Measurements from ENCODE around the gene DLGAP1. TPM values are rescaled to one million over a fixed set of nuclear protein-coding genes. Genes with fewer than 3 reads are reported as not detected.

The DLGAP1 gene
- total RNA-seq, 1 experiment from 2014 or later: 23.0 TPM

DNA sequence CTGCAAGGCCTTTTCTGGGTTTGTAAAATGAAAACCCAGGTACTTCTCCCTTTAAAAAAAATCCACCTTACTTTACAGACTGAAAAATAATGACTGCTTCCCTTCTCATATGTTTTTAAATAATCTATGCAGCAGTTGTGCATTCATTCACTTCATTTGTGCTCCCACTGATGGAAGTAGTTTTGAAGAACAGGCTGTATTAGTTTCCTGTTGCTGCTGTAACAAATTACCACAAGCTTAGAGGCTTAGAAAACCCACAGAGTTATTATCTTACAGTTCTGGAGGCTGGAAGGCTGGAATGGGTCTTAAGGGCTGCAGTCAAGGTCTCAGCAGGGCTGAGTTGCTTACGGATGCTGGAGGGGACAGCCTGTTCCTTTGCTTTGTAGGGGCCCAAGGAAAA is 670.2 kb downstream of the DLGAP1 start:
- POLR2A ChIA-PET: no interaction called here
- peaks cover 9% of the 10 kb centered on the region for H3K36me3 Mint-ChIP-seq
- TF ChIP-seq, protein P1, sequence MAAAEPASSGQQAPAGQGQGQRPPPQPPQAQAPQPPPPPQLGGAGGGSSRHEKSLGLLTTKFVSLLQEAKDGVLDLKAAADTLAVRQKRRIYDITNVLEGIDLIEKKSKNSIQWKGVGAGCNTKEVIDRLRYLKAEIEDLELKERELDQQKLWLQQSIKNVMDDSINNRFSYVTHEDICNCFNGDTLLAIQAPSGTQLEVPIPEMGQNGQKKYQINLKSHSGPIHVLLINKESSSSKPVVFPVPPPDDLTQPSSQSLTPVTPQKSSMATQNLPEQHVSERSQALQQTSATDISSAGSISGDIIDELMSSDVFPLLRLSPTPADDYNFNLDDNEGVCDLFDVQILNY (CRISPR knock-in tag; IDR thresholded peaks at IDR 0.05): no peak
- TF ChIP-seq, protein P2, sequence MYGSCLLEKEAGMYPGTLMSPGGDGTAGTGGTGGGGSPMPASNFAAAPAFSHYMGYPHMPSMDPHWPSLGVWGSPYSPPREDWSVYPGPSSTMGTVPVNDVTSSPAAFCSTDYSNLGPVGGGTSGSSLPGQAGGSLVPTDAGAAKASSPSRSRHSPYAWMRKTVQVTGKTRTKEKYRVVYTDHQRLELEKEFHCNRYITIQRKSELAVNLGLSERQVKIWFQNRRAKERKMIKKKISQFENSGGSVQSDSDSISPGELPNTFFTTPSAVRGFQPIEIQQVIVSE (CRISPR knock-in tag; IDR thresholded peaks at IDR 0.05; ENCODE audit: borderline replicate concordance): no peak
- TF ChIP-seq SOX15 (CRISPR knock-in tag; IDR thresholded peaks at IDR 0.05) (no peak), GTF2I (CRISPR knock-in tag; conservative IDR thresholded peaks at IDR 0.05) (no peak), ELF4 (CRISPR knock-in tag; IDR thresholded peaks at IDR 0.05; ENCODE audit: low read depth) (no peak), SMAD4 (CRISPR knock-in tag; IDR thresholded peaks at IDR 0.05) (no peak), ZNF317 (CRISPR knock-in tag; IDR thresholded peaks at IDR 0.05; ENCODE audit: borderline replicate concordance, low read depth) (no peak), FOXK1 (CRISPR knock-in tag; IDR thresholded peaks at IDR 0.05) (no peak), JUN (CRISPR knock-in tag; IDR thresholded peaks at IDR 0.05) (no peak), ZBTB21 (CRISPR knock-in tag; IDR thresholded peaks at IDR 0.05; ENCODE audit: borderline replicate concordance) (no peak)
- TF ChIP-seq, protein P3, sequence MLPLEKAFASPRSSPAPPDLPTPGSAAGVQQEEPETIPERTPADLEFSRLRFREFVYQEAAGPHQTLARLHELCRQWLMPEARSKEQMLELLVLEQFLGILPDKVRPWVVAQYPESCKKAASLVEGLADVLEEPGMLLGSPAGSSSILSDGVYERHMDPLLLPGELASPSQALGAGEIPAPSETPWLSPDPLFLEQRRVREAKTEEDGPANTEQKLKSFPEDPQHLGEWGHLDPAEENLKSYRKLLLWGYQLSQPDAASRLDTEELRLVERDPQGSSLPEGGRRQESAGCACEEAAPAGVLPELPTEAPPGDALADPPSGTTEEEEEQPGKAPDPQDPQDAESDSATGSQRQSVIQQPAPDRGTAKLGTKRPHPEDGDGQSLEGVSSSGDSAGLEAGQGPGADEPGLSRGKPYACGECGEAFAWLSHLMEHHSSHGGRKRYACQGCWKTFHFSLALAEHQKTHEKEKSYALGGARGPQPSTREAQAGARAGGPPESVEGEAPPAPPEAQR (CRISPR knock-in tag; IDR thresholded peaks at IDR 0.05): no peak
- TF ChIP-seq, protein P4, sequence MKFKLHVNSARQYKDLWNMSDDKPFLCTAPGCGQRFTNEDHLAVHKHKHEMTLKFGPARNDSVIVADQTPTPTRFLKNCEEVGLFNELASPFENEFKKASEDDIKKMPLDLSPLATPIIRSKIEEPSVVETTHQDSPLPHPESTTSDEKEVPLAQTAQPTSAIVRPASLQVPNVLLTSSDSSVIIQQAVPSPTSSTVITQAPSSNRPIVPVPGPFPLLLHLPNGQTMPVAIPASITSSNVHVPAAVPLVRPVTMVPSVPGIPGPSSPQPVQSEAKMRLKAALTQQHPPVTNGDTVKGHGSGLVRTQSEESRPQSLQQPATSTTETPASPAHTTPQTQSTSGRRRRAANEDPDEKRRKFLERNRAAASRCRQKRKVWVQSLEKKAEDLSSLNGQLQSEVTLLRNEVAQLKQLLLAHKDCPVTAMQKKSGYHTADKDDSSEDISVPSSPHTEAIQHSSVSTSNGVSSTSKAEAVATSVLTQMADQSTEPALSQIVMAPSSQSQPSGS (CRISPR knock-in tag; IDR thresholded peaks at IDR 0.05; ENCODE audit: borderline replicate concordance, low read depth): no peak
- TF ChIP-seq, protein P5, sequence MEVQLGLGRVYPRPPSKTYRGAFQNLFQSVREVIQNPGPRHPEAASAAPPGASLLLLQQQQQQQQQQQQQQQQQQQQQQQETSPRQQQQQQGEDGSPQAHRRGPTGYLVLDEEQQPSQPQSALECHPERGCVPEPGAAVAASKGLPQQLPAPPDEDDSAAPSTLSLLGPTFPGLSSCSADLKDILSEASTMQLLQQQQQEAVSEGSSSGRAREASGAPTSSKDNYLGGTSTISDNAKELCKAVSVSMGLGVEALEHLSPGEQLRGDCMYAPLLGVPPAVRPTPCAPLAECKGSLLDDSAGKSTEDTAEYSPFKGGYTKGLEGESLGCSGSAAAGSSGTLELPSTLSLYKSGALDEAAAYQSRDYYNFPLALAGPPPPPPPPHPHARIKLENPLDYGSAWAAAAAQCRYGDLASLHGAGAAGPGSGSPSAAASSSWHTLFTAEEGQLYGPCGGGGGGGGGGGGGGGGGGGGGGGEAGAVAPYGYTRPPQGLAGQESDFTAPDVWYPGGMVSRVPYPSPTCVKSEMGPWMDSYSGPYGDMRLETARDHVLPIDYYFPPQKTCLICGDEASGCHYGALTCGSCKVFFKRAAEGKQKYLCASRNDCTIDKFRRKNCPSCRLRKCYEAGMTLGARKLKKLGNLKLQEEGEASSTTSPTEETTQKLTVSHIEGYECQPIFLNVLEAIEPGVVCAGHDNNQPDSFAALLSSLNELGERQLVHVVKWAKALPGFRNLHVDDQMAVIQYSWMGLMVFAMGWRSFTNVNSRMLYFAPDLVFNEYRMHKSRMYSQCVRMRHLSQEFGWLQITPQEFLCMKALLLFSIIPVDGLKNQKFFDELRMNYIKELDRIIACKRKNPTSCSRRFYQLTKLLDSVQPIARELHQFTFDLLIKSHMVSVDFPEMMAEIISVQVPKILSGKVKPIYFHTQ (CRISPR knock-in tag; IDR thresholded peaks at IDR 0.05): no peak
- TF ChIP-seq, protein P6, sequence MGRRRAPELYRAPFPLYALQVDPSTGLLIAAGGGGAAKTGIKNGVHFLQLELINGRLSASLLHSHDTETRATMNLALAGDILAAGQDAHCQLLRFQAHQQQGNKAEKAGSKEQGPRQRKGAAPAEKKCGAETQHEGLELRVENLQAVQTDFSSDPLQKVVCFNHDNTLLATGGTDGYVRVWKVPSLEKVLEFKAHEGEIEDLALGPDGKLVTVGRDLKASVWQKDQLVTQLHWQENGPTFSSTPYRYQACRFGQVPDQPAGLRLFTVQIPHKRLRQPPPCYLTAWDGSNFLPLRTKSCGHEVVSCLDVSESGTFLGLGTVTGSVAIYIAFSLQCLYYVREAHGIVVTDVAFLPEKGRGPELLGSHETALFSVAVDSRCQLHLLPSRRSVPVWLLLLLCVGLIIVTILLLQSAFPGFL (CRISPR knock-in tag; IDR thresholded peaks at IDR 0.05; ENCODE audit: borderline replicate concordance): no peak
- TF ChIP-seq, protein P7, sequence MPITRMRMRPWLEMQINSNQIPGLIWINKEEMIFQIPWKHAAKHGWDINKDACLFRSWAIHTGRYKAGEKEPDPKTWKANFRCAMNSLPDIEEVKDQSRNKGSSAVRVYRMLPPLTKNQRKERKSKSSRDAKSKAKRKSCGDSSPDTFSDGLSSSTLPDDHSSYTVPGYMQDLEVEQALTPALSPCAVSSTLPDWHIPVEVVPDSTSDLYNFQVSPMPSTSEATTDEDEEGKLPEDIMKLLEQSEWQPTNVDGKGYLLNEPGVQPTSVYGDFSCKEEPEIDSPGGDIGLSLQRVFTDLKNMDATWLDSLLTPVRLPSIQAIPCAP (CRISPR knock-in tag; IDR thresholded peaks at IDR 0.05): no peak
- TF ChIP-seq, protein P8, sequence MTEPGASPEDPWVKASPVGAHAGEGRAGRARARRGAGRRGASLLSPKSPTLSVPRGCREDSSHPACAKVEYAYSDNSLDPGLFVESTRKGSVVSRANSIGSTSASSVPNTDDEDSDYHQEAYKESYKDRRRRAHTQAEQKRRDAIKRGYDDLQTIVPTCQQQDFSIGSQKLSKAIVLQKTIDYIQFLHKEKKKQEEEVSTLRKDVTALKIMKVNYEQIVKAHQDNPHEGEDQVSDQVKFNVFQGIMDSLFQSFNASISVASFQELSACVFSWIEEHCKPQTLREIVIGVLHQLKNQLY (CRISPR knock-in tag; IDR thresholded peaks at IDR 0.05): no peak
- H3K9me3 Mint-ChIP-seq: peaks cover 10% of the 10 kb centered on the region
- no peak overlapping the region for H3K27ac Mint-ChIP-seq
- DNase-seq (ENCODE audit: low spot score) (no peak), ATAC-seq (no peak)
- no peaks in the 10 kb centered on the region for H3K4me1 Mint-ChIP-seq
- no peak overlapping the region for H3K4me3 Mint-ChIP-seq
- CTCF ChIA-PET: interaction anchor here (0.6 kb wide), 1 partner anchor 13 kb away, joined by 3 read pairs; no protein-coding TSS in a partner anchor
- no peaks in the 10 kb centered on the region for H3K27me3 Mint-ChIP-seq (ENCODE audit: low read depth)

Data from WTC11 (cell line).